ENCODE results near the gene AP1G2.

DNA sequence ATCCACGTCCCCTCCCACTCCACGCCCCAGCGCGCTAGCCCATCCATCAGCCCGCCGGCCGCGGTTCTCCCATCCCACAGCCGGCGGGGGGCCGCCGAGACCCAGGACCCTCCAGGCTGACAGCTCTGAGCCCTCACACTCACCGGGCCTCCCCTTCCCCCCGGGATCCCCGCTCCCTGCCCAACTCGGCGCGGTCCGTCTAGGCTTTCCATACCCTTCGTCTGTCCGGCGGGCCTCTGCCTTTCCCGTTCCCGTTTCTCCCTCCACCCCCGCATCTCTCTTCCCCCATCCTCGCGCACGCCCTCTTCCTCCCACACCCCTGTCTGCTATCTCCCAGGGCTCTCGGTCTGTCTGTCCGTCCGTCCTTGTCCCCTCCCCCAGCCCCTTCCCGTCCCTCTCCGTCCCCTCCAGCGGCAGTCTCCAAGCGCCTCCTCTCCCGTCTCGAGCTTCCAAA, 16.8 kb downstream of the AP1G2 start:
- TF ChIP-seq, protein P1, sequence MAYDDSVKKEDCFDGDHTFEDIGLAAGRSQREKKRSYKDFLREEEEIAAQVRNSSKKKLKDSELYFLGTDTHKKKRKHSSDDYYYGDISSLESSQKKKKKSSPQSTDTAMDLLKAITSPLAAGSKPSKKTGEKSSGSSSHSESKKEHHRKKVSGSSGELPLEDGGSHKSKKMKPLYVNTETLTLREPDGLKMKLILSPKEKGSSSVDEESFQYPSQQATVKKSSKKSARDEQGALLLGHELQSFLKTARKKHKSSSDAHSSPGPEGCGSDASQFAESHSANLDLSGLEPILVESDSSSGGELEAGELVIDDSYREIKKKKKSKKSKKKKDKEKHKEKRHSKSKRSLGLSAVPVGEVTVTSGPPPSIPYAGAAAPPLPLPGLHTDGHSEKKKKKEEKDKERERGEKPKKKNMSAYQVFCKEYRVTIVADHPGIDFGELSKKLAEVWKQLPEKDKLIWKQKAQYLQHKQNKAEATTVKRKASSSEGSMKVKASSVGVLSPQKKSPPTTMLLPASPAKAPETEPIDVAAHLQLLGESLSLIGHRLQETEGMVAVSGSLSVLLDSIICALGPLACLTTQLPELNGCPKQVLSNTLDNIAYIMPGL (CRISPR knock-in tag; IDR thresholded peaks at IDR 0.05; ENCODE audit: borderline replicate concordance), result no peak
- no peak for TF ChIP-seq HES2 (IDR thresholded peaks at IDR 0.05)
- no peak for TF ChIP-seq CBX2 (IDR thresholded peaks at IDR 0.05; ENCODE audit: borderline replicate concordance, low read depth)
- TF ChIP-seq POLR2A (IDR thresholded peaks at IDR 0.05; ENCODE audit: low read length), result no peak
- no peak for TF ChIP-seq RFX5 (IDR thresholded peaks at IDR 0.05)

Data from A549 (cell line).